Measurements from ENCODE around the gene MYBPHL.

MYBPHL gene, protein sequence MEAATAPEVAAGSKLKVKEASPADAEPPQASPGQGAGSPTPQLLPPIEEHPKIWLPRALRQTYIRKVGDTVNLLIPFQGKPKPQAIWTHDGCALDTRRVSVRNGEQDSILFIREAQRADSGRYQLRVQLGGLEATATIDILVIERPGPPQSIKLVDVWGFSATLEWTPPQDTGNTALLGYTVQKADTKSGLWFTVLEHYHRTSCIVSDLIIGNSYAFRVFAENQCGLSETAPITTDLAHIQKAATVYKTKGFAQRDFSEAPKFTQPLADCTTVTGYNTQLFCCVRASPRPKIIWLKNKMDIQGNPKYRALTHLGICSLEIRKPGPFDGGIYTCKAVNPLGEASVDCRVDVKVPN

DNA sequence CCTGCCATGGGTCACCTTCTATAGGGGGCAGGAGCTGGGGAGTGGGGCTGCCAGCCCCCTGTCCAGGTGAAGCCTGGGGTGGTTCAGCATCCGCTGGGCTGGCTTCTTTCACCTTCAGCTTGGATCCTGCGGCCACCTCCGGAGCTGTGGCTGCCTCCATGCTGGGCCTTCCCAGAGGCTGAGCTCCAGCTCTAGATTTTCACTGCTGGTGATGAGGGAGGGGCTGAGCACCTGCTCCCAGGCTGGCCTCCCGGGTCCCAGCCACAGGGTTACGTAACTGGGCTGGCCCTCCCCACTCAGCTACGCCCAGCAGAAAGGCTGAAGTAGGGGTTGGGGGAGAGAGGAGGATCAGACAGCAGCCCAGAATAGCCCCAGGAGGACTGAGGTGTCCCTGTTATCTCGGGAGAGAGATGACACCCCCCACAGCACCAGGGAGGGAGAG is at the start of gene MYBPHL:
Gene MYBPHL, minus strand, starts transcription at position 180 of the 442 bp plus-strand sequence. Its CDS starts 20 bp downstream, at position 160.
- peaks cover 23% of the 10 kb centered on the region for H3K4me1 ChIP-seq (ENCODE audit: insufficient read depth, low read length)
- peaks cover 3% of the 10 kb centered on the region for H3K36me3 ChIP-seq (ENCODE audit: insufficient read depth, low read length)
- H3K9ac ChIP-seq (ENCODE audit: low read depth, low read length) = no peak within 1 kb of the TSS
- H3K9me3 ChIP-seq (ENCODE audit: control insufficient read depth, insufficient read depth, low read length) = no peaks in the 10 kb centered on the region

- no peaks in the 10 kb centered on the region for H3K9me3 ChIP-seq (ENCODE audit: control insufficient read depth, insufficient read depth, low read length)
- no peaks in the 10 kb centered on the region for H3K4me1 ChIP-seq (ENCODE audit: insufficient read depth, low read length)
- no peak overlapping the region for H3K9ac ChIP-seq (ENCODE audit: low read depth, low read length)
- H3K36me3 ChIP-seq (ENCODE audit: insufficient read depth, low read length) = 0 out of 2 replicates have a peak, but pooled peaks cover 2% of the 10 kb centered on the region
These were observed 49.7 kb upstream of the MYBPHL start for GRCh38 chr1:109356505-109356904.

DNA sequence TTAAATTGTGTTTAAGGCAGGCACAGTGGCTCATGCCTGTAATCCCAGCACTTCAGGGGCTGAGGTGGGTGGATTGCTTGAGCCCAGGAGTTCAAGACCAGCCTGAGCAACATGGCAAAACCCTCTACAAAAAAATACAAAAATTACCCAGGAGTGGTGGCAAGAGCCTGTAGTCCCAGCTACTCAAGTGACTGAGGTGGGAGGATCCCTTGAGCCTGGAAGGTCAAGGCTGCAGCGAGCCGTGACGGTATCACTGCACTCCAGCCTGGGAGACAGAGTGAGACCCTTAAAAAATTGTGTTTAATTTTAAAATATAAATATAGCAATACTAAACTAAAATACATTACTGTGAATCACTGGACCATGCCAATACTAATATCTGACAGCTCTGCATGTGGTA is 48.1 kb upstream of the MYBPHL start:
- Histone ChIP-seq H3K9ac (ENCODE audit: low read depth, low read length) (no peak overlapping the region), H3K9me3 (ENCODE audit: control insufficient read depth, insufficient read depth, low read length) (no peaks in the 10 kb centered on the region), H3K36me3 (ENCODE audit: insufficient read depth, low read length) (0 out of 2 replicates have a peak, but pooled peaks cover 6% of the 10 kb centered on the region), H3K4me1 (ENCODE audit: insufficient read depth, low read length) (no peaks in the 10 kb centered on the region)

- Histone ChIP-seq H3K9ac (ENCODE audit: low read depth, low read length) (no peak overlapping the region), H3K4me1 (ENCODE audit: insufficient read depth, low read length) (no peaks in the 10 kb centered on the region), H3K9me3 (ENCODE audit: control insufficient read depth, insufficient read depth, low read length) (no peaks in the 10 kb centered on the region), H3K36me3 (ENCODE audit: insufficient read depth, low read length) (peaks cover 17% of the 10 kb centered on the region; the same call in 1 of the 2 replicates)
These were observed 44.6 kb upstream of the MYBPHL start for GRCh38 chr1:109351457-109351856.

DNA sequence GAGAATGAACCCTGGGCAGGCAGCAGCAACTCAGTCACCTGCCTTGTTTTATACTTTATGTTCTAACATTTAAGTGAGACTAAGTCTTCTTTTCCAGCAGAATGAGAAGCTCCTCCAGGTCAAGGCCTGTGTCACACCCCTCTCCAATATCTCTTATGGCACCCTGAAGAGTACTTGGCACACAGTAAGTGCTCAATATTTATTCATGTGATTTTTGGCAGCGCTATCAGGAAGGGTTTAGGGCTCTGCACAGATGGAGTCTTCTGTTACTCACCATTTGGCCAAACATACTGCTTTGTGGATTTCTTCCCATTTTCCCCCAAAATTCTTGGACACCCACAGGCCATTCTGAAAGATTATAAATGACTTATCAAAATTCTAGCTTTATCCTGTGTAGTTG is 43.8 kb upstream of the MYBPHL start:
- Histone ChIP-seq H3K36me3 (ENCODE audit: insufficient read depth, low read length) (peaks cover 17% of the 10 kb centered on the region; the same call in 1 of the 2 replicates), H3K9me3 (ENCODE audit: control insufficient read depth, insufficient read depth, low read length) (no peaks in the 10 kb centered on the region), H3K4me1 (ENCODE audit: insufficient read depth, low read length) (no peaks in the 10 kb centered on the region), H3K9ac (ENCODE audit: low read depth, low read length) (no peak overlapping the region)

DNA sequence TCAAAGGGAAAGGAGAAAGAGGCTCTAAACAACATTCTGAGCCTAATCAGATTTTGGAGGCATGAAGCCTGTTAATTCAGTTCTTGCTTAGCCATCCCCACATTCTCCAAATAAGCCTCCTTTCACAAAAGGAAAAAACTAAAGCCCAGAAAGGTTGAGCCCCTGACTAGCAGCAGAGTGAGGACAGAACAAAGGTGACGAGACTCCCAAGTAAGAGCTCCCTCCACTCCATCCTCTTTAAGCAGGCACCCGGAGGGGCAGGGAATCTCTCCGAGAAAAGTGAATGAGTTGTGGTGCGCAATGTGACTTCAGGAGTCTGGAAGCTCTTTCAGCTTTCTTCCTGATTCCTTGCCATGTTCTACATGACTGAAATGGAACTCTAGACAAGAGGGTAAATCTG is 43.4 kb upstream of the MYBPHL start:
- H3K36me3 ChIP-seq (ENCODE audit: insufficient read depth, low read length) = peaks cover 17% of the 10 kb centered on the region; the same call in 1 of the 2 replicates
- H3K9ac ChIP-seq (ENCODE audit: low read depth, low read length) = no peak overlapping the region
- no peaks in the 10 kb centered on the region for H3K4me1 ChIP-seq (ENCODE audit: insufficient read depth, low read length)
- H3K9me3 ChIP-seq (ENCODE audit: control insufficient read depth, insufficient read depth, low read length) = no peaks in the 10 kb centered on the region

DNA sequence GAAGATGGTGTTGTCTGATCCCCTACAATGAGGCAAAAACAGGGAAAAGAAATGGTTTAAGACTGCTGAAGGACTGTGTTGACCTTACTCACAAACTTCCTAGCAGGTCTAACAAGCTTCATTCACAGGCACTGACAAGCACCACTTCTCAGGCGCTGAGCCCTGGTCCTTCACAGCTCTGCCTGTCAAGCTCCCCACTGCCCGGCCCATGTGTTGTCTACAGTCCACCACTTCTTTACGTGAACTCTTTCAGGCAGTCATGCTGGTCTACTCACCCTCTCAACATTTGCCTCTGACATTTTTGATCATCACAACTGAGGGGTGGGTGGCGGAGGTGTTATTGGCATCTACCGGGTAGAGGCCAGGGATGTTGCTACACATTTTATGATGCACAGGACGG is 40.7 kb upstream of the MYBPHL start:
- H3K9me3 ChIP-seq (ENCODE audit: control insufficient read depth, insufficient read depth, low read length) = no peaks in the 10 kb centered on the region
- H3K4me1 ChIP-seq (ENCODE audit: insufficient read depth, low read length) = no peaks in the 10 kb centered on the region
- no peak overlapping the region for H3K9ac ChIP-seq (ENCODE audit: low read depth, low read length)
- H3K36me3 ChIP-seq (ENCODE audit: insufficient read depth, low read length) = peaks cover 19% of the 10 kb centered on the region; the same call in 1 of the 2 replicates

- H3K9me3 ChIP-seq (ENCODE audit: control insufficient read depth, insufficient read depth, low read length) = no peaks in the 10 kb centered on the region
- H3K4me1 ChIP-seq (ENCODE audit: insufficient read depth, low read length) = no peaks in the 10 kb centered on the region
- no peak overlapping the region for H3K9ac ChIP-seq (ENCODE audit: low read depth, low read length)
- peaks cover 20% of the 10 kb centered on the region for H3K36me3 ChIP-seq (ENCODE audit: insufficient read depth, low read length)
These were observed 35.4 kb upstream of the MYBPHL start for GRCh38 chr1:109341944-109342930.

GRCh38 chr1:109338608-109339007 is 31.8 kb upstream of the MYBPHL start:
- Histone ChIP-seq H3K36me3 (ENCODE audit: insufficient read depth, low read length) (peaks cover 18% of the 10 kb centered on the region), H3K9ac (ENCODE audit: low read depth, low read length) (no peak overlapping the region), H3K9me3 (ENCODE audit: control insufficient read depth, insufficient read depth, low read length) (no peaks in the 10 kb centered on the region), H3K4me1 (ENCODE audit: insufficient read depth, low read length) (no peaks in the 10 kb centered on the region)

- Histone ChIP-seq H3K9ac (ENCODE audit: low read depth, low read length) (no peak overlapping the region), H3K4me1 (ENCODE audit: insufficient read depth, low read length) (no peaks in the 10 kb centered on the region), H3K9me3 (ENCODE audit: control insufficient read depth, insufficient read depth, low read length) (no peaks in the 10 kb centered on the region), H3K36me3 (ENCODE audit: insufficient read depth, low read length) (peaks cover 18% of the 10 kb centered on the region)
These were observed 31.3 kb upstream of the MYBPHL start for GRCh38 chr1:109338091-109338490.

GRCh38 chr1:109335091-109335490 is 28.3 kb upstream of the MYBPHL start:
- peaks cover 5% of the 10 kb centered on the region; the same call in 1 of the 2 replicates for H3K9me3 ChIP-seq (ENCODE audit: control insufficient read depth, insufficient read depth, low read length)
- no peak overlapping the region for H3K9ac ChIP-seq (ENCODE audit: low read depth, low read length)
- H3K36me3 ChIP-seq (ENCODE audit: insufficient read depth, low read length) = peaks cover 13% of the 10 kb centered on the region
- no peaks in the 10 kb centered on the region for H3K4me1 ChIP-seq (ENCODE audit: insufficient read depth, low read length)

- Histone ChIP-seq H3K9ac (ENCODE audit: low read depth, low read length) (no peak overlapping the region), H3K9me3 (ENCODE audit: control insufficient read depth, insufficient read depth, low read length) (peaks cover 5% of the 10 kb centered on the region; the same call in 1 of the 2 replicates), H3K4me1 (ENCODE audit: insufficient read depth, low read length) (no peaks in the 10 kb centered on the region), H3K36me3 (ENCODE audit: insufficient read depth, low read length) (peaks cover 15% of the 10 kb centered on the region)
These were observed 24.3 kb upstream of the MYBPHL start for GRCh38 chr1:109331113-109331512.

GRCh38 chr1:109327285-109327684 is 20.5 kb upstream of the MYBPHL start:
- Histone ChIP-seq H3K9me3 (ENCODE audit: control insufficient read depth, insufficient read depth, low read length) (peaks cover 5% of the 10 kb centered on the region; the same call in 1 of the 2 replicates), H3K4me1 (ENCODE audit: insufficient read depth, low read length) (no peaks in the 10 kb centered on the region), H3K36me3 (ENCODE audit: insufficient read depth, low read length) (peaks cover 11% of the 10 kb centered on the region), H3K9ac (ENCODE audit: low read depth, low read length) (no peak overlapping the region)

DNA sequence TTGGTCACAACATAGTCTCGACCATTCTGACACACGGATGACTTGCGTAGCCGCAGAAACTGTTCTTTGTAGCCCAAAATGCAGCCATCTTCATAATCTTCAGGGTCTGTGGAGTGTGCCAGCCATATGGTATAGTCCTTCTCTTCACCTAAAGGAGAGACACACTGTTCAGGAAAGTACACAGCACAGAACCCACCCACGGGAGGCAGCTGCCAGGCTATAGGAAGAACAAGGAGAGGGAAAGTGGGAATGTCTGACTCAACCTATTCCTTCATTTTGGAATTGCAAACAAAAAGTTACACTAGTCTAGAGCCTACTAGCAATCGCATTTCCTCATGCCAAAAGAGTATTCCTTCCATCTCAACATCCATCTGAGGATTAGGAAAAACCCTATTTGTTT is 16.2 kb upstream of the MYBPHL start:
- Histone ChIP-seq H3K9ac (ENCODE audit: low read depth, low read length) (no peak overlapping the region), H3K4me1 (ENCODE audit: insufficient read depth, low read length) (no peaks in the 10 kb centered on the region), H3K9me3 (ENCODE audit: control insufficient read depth, insufficient read depth, low read length) (no peaks in the 10 kb centered on the region), H3K36me3 (ENCODE audit: insufficient read depth, low read length) (peaks cover 21% of the 10 kb centered on the region)

Data from ES-I3 (cell line).